Fibroblast of lung (primary cell): ENCODE data around the gene DKK3. TPM values are rescaled to one million over a fixed set of nuclear protein-coding genes. Genes with fewer than 3 reads are reported as not detected.

Experiments used
- DNase-seq, 2 donors: peaks; one replicate each; pipeline versions ENCODE4 v3.0.0 to v3.0.0-alpha.2; 2010; ENCODE audit warnings: low read depth in 2 of 2
- H2AFZ ChIP-seq: 2 replicates; pipeline ENCODE4 v1.5.1; 2012; ENCODE audit warnings: low read length, control low read depth, inconsistent platforms
- H3K27ac ChIP-seq: 2 replicates; pipeline ENCODE4 v1.5.1; 2011; ENCODE audit warnings: low read length, control low read depth; ENCODE audit not compliant: insufficient read depth
- H3K27me3 ChIP-seq: 2 replicates; pipeline ENCODE4 v1.5.1; 2011; ENCODE audit warnings: mild to moderate bottlenecking, low read length; ENCODE audit not compliant: control insufficient read depth, insufficient read depth
- H3K36me3 ChIP-seq: 2 replicates; pipeline ENCODE4 v1.5.1; 2011; ENCODE audit warnings: low read length; ENCODE audit not compliant: control insufficient read depth, insufficient read depth
- H3K4me1 ChIP-seq: 2 replicates; pipeline ENCODE4 v1.5.1; 2011; ENCODE audit warnings: low read length; ENCODE audit not compliant: control insufficient read depth, insufficient read depth; ENCODE audit errors: extremely low read depth
- H3K4me2 ChIP-seq: 2 replicates; pipeline ENCODE4 v1.5.1; 2011; ENCODE audit warnings: low read length, control low read depth; ENCODE audit not compliant: insufficient read depth; ENCODE audit errors: extremely low read depth
- H3K4me3 ChIP-seq, 4 experiments: fragments of 200-600 bp in 1 of 4; sonication (generic) in 1 of 4; replicated peaks in 1 of 4; 2 replicates each; pipeline ENCODE4 v1.5.1; 2011 to 2016; ENCODE audit warnings: low read length in 4 of 4, low read depth in 3 of 4, mild to moderate bottlenecking in 3 of 4, control low read depth in 2 of 4, inconsistent platforms in 1 of 4, mixed read lengths in 1 of 4; ENCODE audit not compliant: insufficient read depth in 1 of 4; ENCODE audit errors: control extremely low read depth in 1 of 4
- H3K79me2 ChIP-seq: 2 replicates; pipeline ENCODE4 v1.5.1; 2012; ENCODE audit warnings: mild to moderate bottlenecking, low read length, inconsistent platforms; ENCODE audit not compliant: control insufficient read depth, insufficient read depth
- H3K9ac ChIP-seq: 2 replicates; pipeline ENCODE4 v1.5.1; 2011; ENCODE audit warnings: mild to moderate bottlenecking, low read length, control low read depth; ENCODE audit not compliant: insufficient read depth
- H3K9me3 ChIP-seq: 2 replicates; pipeline ENCODE4 v1.5.1; 2012; ENCODE audit warnings: low read depth, low read length; ENCODE audit not compliant: control insufficient read depth, insufficient read depth
- H4K20me1 ChIP-seq: 2 replicates; pipeline ENCODE4 v1.5.1; 2011; ENCODE audit warnings: low read length; ENCODE audit not compliant: control insufficient read depth, insufficient read depth; ENCODE audit errors: extremely low read depth
- CTCF ChIP-seq, 2 donors: IDR thresholded peaks in 1 of 2; conservative IDR thresholded peaks in 1 of 2; 1 replicate in 1 of 2; 2 replicates in 1 of 2; pipeline ENCODE4 v1.5.1; 2011 to 2012; ENCODE audit warnings: low read length in 2 of 2, control low read depth in 1 of 2, inconsistent platforms in 1 of 2, low read depth in 1 of 2, mild to moderate bottlenecking in 1 of 2
- EZH2 ChIP-seq: IDR thresholded peaks from 2 replicates; pipeline ENCODE4 v1.5.1; 2012; ENCODE audit warnings: low read length, control low read depth, mild to moderate bottlenecking; ENCODE audit errors: missing control alignments
- polyA plus RNA-seq, 2 donors: library from polyadenylated mRNA; depleted of rRNA in 1 of 2; stranded (reverse) in 1 of 2; unstranded in 1 of 2; fragments of >200 nt; gene quantifications; 2 replicates each; pipeline ENCODE4 v1.2.1, GENCODE V29; 2011 to 2012; ENCODE audit warnings: missing spikeins in 1 of 2
- total RNA-seq: library from RNA; depleted of rRNA; stranded (reverse); fragments of >200 nt; gene quantifications from 2 replicates; pipeline ENCODE4 v1.2.1, GENCODE V29; 2014

DKK3 gene
- total and polyA plus RNA-seq, 2 donors (not counting 1 experiment from before 2014, with no cell fraction given) = 1,064 to 1,566 TPM

GRCh38 chr11:12005061-12005460 is 3.4 kb downstream of the DKK3 start:
- H3K4me2 ChIP-seq = peak overlapping the region; percentile 95
- no peak for TF ChIP-seq CTCF (conservative IDR thresholded peaks at IDR 0.05 in 1 of 2, IDR thresholded peaks at IDR 0.05 in 1 of 2; ENCODE audit: low read depth in 1 of 2, low read length in 2 of 2)
- TF ChIP-seq EZH2 = no peak
- H3K36me3 ChIP-seq = peaks cover 14% of the 10 kb centered on the region
- peak overlapping the region; percentile 71 for H3K27ac ChIP-seq
- H3K9ac ChIP-seq = peak overlapping the region; percentile 16
- peak overlapping the region; percentile 30 to 46 (median 37) for H3K4me3 ChIP-seq
- H3K79me2 ChIP-seq = peaks cover 56% of the 10 kb centered on the region
- H3K9me3 ChIP-seq = no peaks in the 10 kb centered on the region
- no peaks in the 10 kb centered on the region for H3K27me3 ChIP-seq
- peaks cover 29% of the 10 kb centered on the region for H3K4me1 ChIP-seq
- no peak overlapping the region for H2AFZ ChIP-seq
- no peaks in the 10 kb centered on the region for H4K20me1 ChIP-seq
- DNase-seq = no peak

- DNase-seq = no peak
- Histone ChIP-seq H3K27me3 (no peaks in the 10 kb centered on the region), H3K4me1 (peaks cover 25% of the 10 kb centered on the region), H4K20me1 (no peaks in the 10 kb centered on the region), H3K36me3 (peaks cover 14% of the 10 kb centered on the region), H3K79me2 (peaks cover 55% of the 10 kb centered on the region), H3K9ac (no peak overlapping the region), H3K27ac (no peak overlapping the region), H2AFZ (no peak overlapping the region), H3K4me2 (no peak overlapping the region), H3K4me3 (no peak overlapping the region), H3K9me3 (no peaks in the 10 kb centered on the region)
- TF ChIP-seq CTCF (conservative IDR thresholded peaks at IDR 0.05 in 1 of 2, IDR thresholded peaks at IDR 0.05 in 1 of 2; ENCODE audit: low read depth in 1 of 2, low read length in 2 of 2) (no peak), EZH2 (no peak)
Measured at GRCh38 chr11:12003815-12004214, 4.6 kb downstream of the DKK3 start.

GRCh38 chr11:12003336-12003735 is 5.1 kb downstream of the DKK3 start:
- Histone ChIP-seq H4K20me1 (no peaks in the 10 kb centered on the region), H3K79me2 (peaks cover 52% of the 10 kb centered on the region), H3K4me3 (no peak overlapping the region), H2AFZ (no peak overlapping the region), H3K4me1 (peaks cover 25% of the 10 kb centered on the region), H3K4me2 (no peak overlapping the region), H3K9ac (no peak overlapping the region), H3K27me3 (no peaks in the 10 kb centered on the region), H3K36me3 (peaks cover 14% of the 10 kb centered on the region), H3K9me3 (no peaks in the 10 kb centered on the region), H3K27ac (no peak overlapping the region)
- DNase-seq = no peak
- TF ChIP-seq EZH2 (no peak), CTCF (conservative IDR thresholded peaks at IDR 0.05 in 1 of 2, IDR thresholded peaks at IDR 0.05 in 1 of 2; ENCODE audit: low read depth in 1 of 2, low read length in 2 of 2) (no peak)
